Stimulated activated CD8-positive, alpha-beta memory T cell treated with anti-CD3 and anti-CD28 coated beads, Interleukin-2, amount 100 ng/mL, for 48 hours (primary cell): ENCODE measurements around the gene LYPD8.
"Not testable (repeated sequence)": the region's sequence is repeated elsewhere in the genome, so short reads cannot be mapped to it uniquely, and the experiment has no call there.

Experiments used
- DNase-seq, 2 donors: peaks; one replicate each; pipeline ENCODE4 v3.0.0-alpha.2; 2020; ENCODE audit warnings: low read depth in 2 of 2

Gene LYPD8

GRCh38 chr1:248755517-248755916 is at the start of gene LYPD8:
LYPD8 (minus strand) TSS chr1:248755759; CDS start chr1:248751081, 4,678 bp downstream.
- DNase-seq = no peak

GRCh38 chr1:248804771-248805681 is 49.5 kb upstream of the LYPD8 start:
- DNase-seq = no peak

- not testable (repeated sequence) for DNase-seq
These were observed 47.9 kb upstream of the LYPD8 start for GRCh38 chr1:248803501-248803900.

- DNase-seq = no peak
These were observed 46.9 kb upstream of the LYPD8 start for GRCh38 chr1:248802454-248802853.

- DNase-seq = no peak
These were observed 44.9 kb upstream of the LYPD8 start for GRCh38 chr1:248800459-248800858.

GRCh38 chr1:248798791-248799190 is 43.2 kb upstream of the LYPD8 start:
- no peak for DNase-seq

- not testable (repeated sequence) for DNase-seq
These were observed 39.1 kb upstream of the LYPD8 start for GRCh38 chr1:248794663-248795062.

GRCh38 chr1:248793592-248793991 is 38.0 kb upstream of the LYPD8 start:
- DNase-seq = no peak

GRCh38 chr1:248792342-248792741 is 36.8 kb upstream of the LYPD8 start:
- no peak for DNase-seq

- no peak for DNase-seq
These were observed 35.5 kb upstream of the LYPD8 start for GRCh38 chr1:248791010-248791409.

- no peak for DNase-seq
These were observed 34.9 kb upstream of the LYPD8 start for GRCh38 chr1:248790456-248790855.

- DNase-seq = not testable (repeated sequence)
These were observed 33.8 kb upstream of the LYPD8 start for GRCh38 chr1:248789337-248789736.

GRCh38 chr1:248788327-248788726 is 32.8 kb upstream of the LYPD8 start:
- DNase-seq = no peak

GRCh38 chr1:248787430-248787829 is 31.9 kb upstream of the LYPD8 start:
- no peak for DNase-seq

GRCh38 chr1:248786156-248786555 is 30.6 kb upstream of the LYPD8 start:
- no peak for DNase-seq

- DNase-seq = no peak
These were observed 27.8 kb upstream of the LYPD8 start for GRCh38 chr1:248783367-248783766.

- no peak for DNase-seq
These were observed 27.0 kb upstream of the LYPD8 start for GRCh38 chr1:248782416-248783141.

- no peak for DNase-seq
These were observed 23.8 kb upstream of the LYPD8 start for GRCh38 chr1:248779350-248779749.

- no peak for DNase-seq
These were observed 23.3 kb upstream of the LYPD8 start for GRCh38 chr1:248778906-248779305.

GRCh38 chr1:248776991-248777390 is 21.4 kb upstream of the LYPD8 start:
- no peak for DNase-seq

GRCh38 chr1:248775441-248775840 is 19.9 kb upstream of the LYPD8 start:
- no peak for DNase-seq

- DNase-seq = no peak
These were observed 4.1 kb upstream of the LYPD8 start for GRCh38 chr1:248759644-248760043.

- no peak for DNase-seq
These were observed 2.8 kb upstream of the LYPD8 start for GRCh38 chr1:248758352-248758751.
